ENCODE results near the gene GHRHR. TPM values are rescaled to one million over a fixed set of nuclear protein-coding genes. Genes with fewer than 3 reads are reported as not detected.

The GHRHR gene
- total and polyA plus RNA-seq, 2 donors from 2014 or later, result 0.75 TPM; not detected in 1

- H3K4me3 ChIP-seq (ENCODE audit: low read length in 3 of 3), result no peak overlapping the region
- TF ChIP-seq CTCF (IDR thresholded peaks at IDR 0.05; ENCODE audit: borderline replicate concordance, extremely low read depth, insufficient read depth), result no peak
- no peaks in the 10 kb centered on the region for H3K9me3 ChIP-seq (ENCODE audit: control insufficient read depth in 2 of 3, insufficient read depth in 1 of 3, low read length in 3 of 3)
- no peaks in the 10 kb centered on the region for H3K36me3 ChIP-seq (ENCODE audit: control insufficient read depth in 2 of 3, insufficient read depth in 3 of 3, low read length in 3 of 3)
- no peak overlapping the region for H3K27ac ChIP-seq (ENCODE audit: low read depth in 2 of 2, low read length in 2 of 2)
- DNase-seq, result no peak
- FAIRE-seq, result no peak
- intact Hi-C loops (cut with DNase I), result no loop called here
- no peak overlapping the region for H3K9ac ChIP-seq (ENCODE audit: low read length in 3 of 3)
- no peaks in the 10 kb centered on the region for H3K27me3 ChIP-seq (ENCODE audit: control insufficient read depth, insufficient read depth, low read length)
- H3K4me1 ChIP-seq (ENCODE audit: control insufficient read depth in 2 of 3, insufficient read depth in 2 of 3, low read depth in 1 of 3, low read length in 3 of 3), result no peaks in the 10 kb centered on the region
These were observed 34.4 kb downstream of the GHRHR start for GRCh38 chr7:30998180-30998579.

GRCh38 chr7:31000161-31000693, 36.5 kb downstream of the GHRHR start:
- no peak for TF ChIP-seq CTCF (IDR thresholded peaks at IDR 0.05; ENCODE audit: borderline replicate concordance, extremely low read depth, insufficient read depth)
- Histone ChIP-seq H3K36me3 (ENCODE audit: control insufficient read depth in 2 of 3, insufficient read depth in 3 of 3, low read length in 3 of 3) (no peaks in the 10 kb centered on the region), H3K27ac (ENCODE audit: low read depth in 2 of 2, low read length in 2 of 2) (no peak overlapping the region), H3K9me3 (ENCODE audit: control insufficient read depth in 2 of 3, insufficient read depth in 1 of 3, low read length in 3 of 3) (no peaks in the 10 kb centered on the region), H3K4me1 (ENCODE audit: control insufficient read depth in 2 of 3, insufficient read depth in 2 of 3, low read depth in 1 of 3, low read length in 3 of 3) (no peaks in the 10 kb centered on the region), H3K9ac (ENCODE audit: low read length in 3 of 3) (no peak overlapping the region), H3K4me3 (ENCODE audit: low read length in 3 of 3) (no peak overlapping the region), H3K27me3 (ENCODE audit: control insufficient read depth, insufficient read depth, low read length) (no peaks in the 10 kb centered on the region)
- FAIRE-seq (no peak), DNase-seq (no peak)
- intact Hi-C loops (cut with DNase I), result no loop called here

DNA sequence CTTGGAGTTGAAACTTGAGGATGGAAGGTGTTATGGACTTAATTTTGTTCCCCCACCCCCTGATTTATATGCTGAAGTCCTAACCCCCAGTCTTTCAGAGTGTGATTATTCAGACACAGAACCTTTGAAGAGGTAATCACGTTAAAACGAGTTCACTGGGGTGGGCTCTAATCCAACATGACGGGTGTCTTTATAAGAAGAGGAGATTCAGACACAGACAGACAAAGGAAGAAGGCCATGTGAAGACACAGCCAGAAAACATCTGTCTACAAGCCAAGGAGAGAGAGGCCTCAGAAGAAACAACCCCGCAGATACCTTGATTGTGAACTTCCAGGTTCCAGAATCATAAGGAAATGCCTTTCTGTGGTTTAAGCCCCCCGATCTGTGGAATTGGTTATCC, 37.0 kb downstream of the GHRHR start:
- no peak overlapping the region for H3K27ac ChIP-seq (ENCODE audit: low read depth in 2 of 2, low read length in 2 of 2)
- no peaks in the 10 kb centered on the region for H3K36me3 ChIP-seq (ENCODE audit: control insufficient read depth in 2 of 3, insufficient read depth in 3 of 3, low read length in 3 of 3)
- DNase-seq (no peak), FAIRE-seq (no peak)
- no peak for TF ChIP-seq CTCF (IDR thresholded peaks at IDR 0.05; ENCODE audit: borderline replicate concordance, extremely low read depth, insufficient read depth)
- H3K27me3 ChIP-seq (ENCODE audit: control insufficient read depth, insufficient read depth, low read length), result no peaks in the 10 kb centered on the region
- H3K9me3 ChIP-seq (ENCODE audit: control insufficient read depth in 2 of 3, insufficient read depth in 1 of 3, low read length in 3 of 3), result no peaks in the 10 kb centered on the region
- no peak overlapping the region for H3K4me3 ChIP-seq (ENCODE audit: low read length in 3 of 3)
- no peak overlapping the region for H3K9ac ChIP-seq (ENCODE audit: low read length in 3 of 3)
- intact Hi-C loops (cut with DNase I), result no loop called here
- H3K4me1 ChIP-seq (ENCODE audit: control insufficient read depth in 2 of 3, insufficient read depth in 2 of 3, low read depth in 1 of 3, low read length in 3 of 3), result no peaks in the 10 kb centered on the region

- intact Hi-C loops (cut with DNase I), result no loop called here
- Histone ChIP-seq H3K27me3 (ENCODE audit: control insufficient read depth, insufficient read depth, low read length) (no peaks in the 10 kb centered on the region), H3K4me3 (ENCODE audit: low read length in 3 of 3) (no peak overlapping the region), H3K36me3 (ENCODE audit: control insufficient read depth in 2 of 3, insufficient read depth in 3 of 3, low read length in 3 of 3) (no peaks in the 10 kb centered on the region), H3K9ac (ENCODE audit: low read length in 3 of 3) (no peak overlapping the region), H3K9me3 (ENCODE audit: control insufficient read depth in 2 of 3, insufficient read depth in 1 of 3, low read length in 3 of 3) (no peaks in the 10 kb centered on the region), H3K27ac (ENCODE audit: low read depth in 2 of 2, low read length in 2 of 2) (no peak overlapping the region), H3K4me1 (ENCODE audit: control insufficient read depth in 2 of 3, insufficient read depth in 2 of 3, low read depth in 1 of 3, low read length in 3 of 3) (no peaks in the 10 kb centered on the region)
- no peak for TF ChIP-seq CTCF (IDR thresholded peaks at IDR 0.05; ENCODE audit: borderline replicate concordance, extremely low read depth, insufficient read depth)
- no peak for DNase-seq
- FAIRE-seq, result no peak
These were observed 38.5 kb downstream of the GHRHR start for GRCh38 chr7:31002256-31002655.

Data from kidney (tissue), 14 donors.